HEK293T (cell line): ENCODE results near the gene CPSF7.

Source experiments
- CTCF ChIA-PET: fragments of 350-600 bp; formaldehyde crosslinking; extraction: SDS; loops from one replicate; lab custom pipeline; 2021; ENCODE audit warnings: antibody characterized with exemption, inconsistent platforms; lab: Yijun Ruan, JAX
- POLR2A ChIA-PET: fragments of 350-600 bp; formaldehyde crosslinking; extraction: SDS; loops from one replicate; lab custom pipeline; 2020; ENCODE audit warnings: antibody characterized with exemption, inconsistent platforms; lab: Yijun Ruan, JAX
- DNase-seq: peaks from one replicate; pipeline ENCODE4 v3.0.0; 2012; ENCODE audit warnings: mixed read lengths; ENCODE audit errors: extremely low spot score
- ARNT ChIP-seq: fragments of 450-650 bp; IDR thresholded peaks from 2 replicates; pipeline ENCODE4 v1.6.1; 2017; ENCODE audit warnings: mild to moderate bottlenecking
- BHLHE40 ChIP-seq: fragments of 450-650 bp; IDR thresholded peaks from 2 replicates; pipeline ENCODE4 v1.6.1; 2016; ENCODE audit warnings: mild to moderate bottlenecking, moderate library complexity, borderline replicate concordance
- CTBP1 ChIP-seq: fragments of 450-650 bp; IDR thresholded peaks from 2 replicates; pipeline ENCODE4 v1.6.1; 2016; ENCODE audit warnings: borderline replicate concordance
- ELF4 ChIP-seq: fragments of 450-650 bp; IDR thresholded peaks from 2 replicates; pipeline ENCODE4 v1.6.1; 2017; ENCODE audit warnings: antibody characterized with exemption
- FOXA1 ChIP-seq: fragments of 450-650 bp; IDR thresholded peaks from 2 replicates; pipeline ENCODE4 v1.6.1; 2016; ENCODE audit warnings: mild to moderate bottlenecking
- FOXK2 ChIP-seq: fragments of 450-650 bp; IDR thresholded peaks from 2 replicates; pipeline ENCODE4 v1.6.1; 2016; ENCODE audit warnings: mild to moderate bottlenecking
- FOXM1 ChIP-seq: fragments of 450-650 bp; IDR thresholded peaks from 2 replicates; pipeline ENCODE4 v1.6.1; 2017; ENCODE audit warnings: mild to moderate bottlenecking, borderline replicate concordance
- HDGF ChIP-seq: fragments of 450-650 bp; IDR thresholded peaks from 2 replicates; pipeline ENCODE4 v1.6.1; 2017; ENCODE audit warnings: antibody characterized with exemption, borderline replicate concordance
- L3MBTL2 ChIP-seq: fragments of 450-650 bp; conservative IDR thresholded peaks from 2 replicates; pipeline ENCODE4 v1.6.1; 2016; ENCODE audit warnings: mild to moderate bottlenecking
- LEF1 ChIP-seq: fragments of 450-650 bp; IDR thresholded peaks from 2 replicates; pipeline ENCODE4 v1.6.1; 2017; ENCODE audit warnings: mild to moderate bottlenecking, borderline replicate concordance
- NFRKB ChIP-seq: fragments of 450-650 bp; IDR thresholded peaks from 2 replicates; pipeline ENCODE4 v1.6.1; 2016; ENCODE audit warnings: mild to moderate bottlenecking, moderate library complexity
- SP1 ChIP-seq: fragments of 450-650 bp; IDR thresholded peaks from 2 replicates; pipeline ENCODE4 v1.6.1; 2017
- SUZ12 ChIP-seq: fragments of 450-650 bp; IDR thresholded peaks from 2 replicates; pipeline ENCODE4 v1.6.1; 2016; ENCODE audit warnings: mild to moderate bottlenecking
- TARDBP ChIP-seq: fragments of 450-650 bp; IDR thresholded peaks from 2 replicates; pipeline ENCODE4 v1.6.1; 2016
- ZNF384 ChIP-seq: fragments of 450-650 bp; IDR thresholded peaks from 2 replicates; pipeline ENCODE4 v1.6.1; 2016
- TF ChIP-seq, protein P1 (sequence below): fragments of 450-650 bp; IDR thresholded peaks from 2 replicates; pipeline ENCODE4 v1.6.1; 2016

The CPSF7 gene

GRCh38 chr11:61358566-61358965 lies 71.2 kb downstream of the CPSF7 start:
- ChIA-PET POLR2A (no interaction called here), CTCF (no interaction called here)
- no peak for DNase-seq
- TF ChIP-seq TARDBP: no peak
- no peak for TF ChIP-seq SP1
- no peak for TF ChIP-seq L3MBTL2
- TF ChIP-seq NFRKB: no peak
- no peak for TF ChIP-seq SUZ12
- TF ChIP-seq, protein P1, sequence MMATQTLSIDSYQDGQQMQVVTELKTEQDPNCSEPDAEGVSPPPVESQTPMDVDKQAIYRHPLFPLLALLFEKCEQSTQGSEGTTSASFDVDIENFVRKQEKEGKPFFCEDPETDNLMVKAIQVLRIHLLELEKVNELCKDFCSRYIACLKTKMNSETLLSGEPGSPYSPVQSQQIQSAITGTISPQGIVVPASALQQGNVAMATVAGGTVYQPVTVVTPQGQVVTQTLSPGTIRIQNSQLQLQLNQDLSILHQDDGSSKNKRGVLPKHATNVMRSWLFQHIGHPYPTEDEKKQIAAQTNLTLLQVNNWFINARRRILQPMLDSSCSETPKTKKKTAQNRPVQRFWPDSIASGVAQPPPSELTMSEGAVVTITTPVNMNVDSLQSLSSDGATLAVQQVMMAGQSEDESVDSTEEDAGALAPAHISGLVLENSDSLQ: no peak
- no peak for TF ChIP-seq ELF4
- TF ChIP-seq HDGF: no peak
- no peak for TF ChIP-seq CTBP1

- TF ChIP-seq L3MBTL2 (no peak), NFRKB (no peak), FOXA1 (no peak), SUZ12 (no peak), BHLHE40 (no peak), CTBP1 (no peak), SP1 (no peak), FOXM1 (no peak), TARDBP (no peak), HDGF (no peak), FOXK2 (no peak), ZNF384 (no peak), ELF4 (no peak)
- CTCF ChIA-PET: interaction anchor here (0.8 kb wide), 1 partner anchor 22 kb away, joined by 3 read pairs; no protein-coding TSS in a partner anchor
- DNase-seq: no peak
- POLR2A ChIA-PET: interaction anchor here (1.3 kb wide), 1 partner anchor 24 kb away, joined by 3 read pairs; no protein-coding TSS in a partner anchor
Observed at GRCh38 chr11:61357894-61358239, 71.9 kb downstream of the CPSF7 start.

- DNase-seq: no peak
- TF ChIP-seq FOXA1 (no peak), ZNF384 (no peak), SUZ12 (no peak), SP1 (no peak), LEF1 (no peak), L3MBTL2 (no peak), TARDBP (no peak), ARNT (no peak), FOXM1 (no peak), HDGF (no peak), BHLHE40 (no peak), NFRKB (no peak)
- ChIA-PET POLR2A (interaction anchor here (1.3 kb wide), 1 partner anchor 23 kb away, joined by 3 read pairs; no protein-coding TSS in a partner anchor), CTCF (interaction anchor here (0.8 kb wide), 1 partner anchor 21 kb away, joined by 3 read pairs; no protein-coding TSS in a partner anchor)
Observed at GRCh38 chr11:61357233-61357893, 72.4 kb downstream of the CPSF7 start.

GRCh38 chr11:61356706-61357105 lies 73.1 kb downstream of the CPSF7 start:
- TF ChIP-seq ARNT (no peak), SUZ12 (no peak)
- no peak for DNase-seq
- CTCF ChIA-PET: interaction anchor here (0.6 kb wide), 1 partner anchor 60 kb away, joined by 3 read pairs; no protein-coding TSS in a partner anchor
- POLR2A ChIA-PET: no interaction called here

GRCh38 chr11:61354208-61354607 lies 75.6 kb downstream of the CPSF7 start:
- ChIA-PET POLR2A (no interaction called here), CTCF (interaction anchor here (0.6 to 2.1 kb wide), 2 partner anchors 18 to 77 kb away, joined by 8 read pairs; no protein-coding TSS in a partner anchor)
- TF ChIP-seq TARDBP (no peak), LEF1 (no peak), NFRKB (no peak), BHLHE40 (no peak), FOXA1 (no peak), FOXM1 (no peak), SP1 (no peak), ARNT (no peak), SUZ12 (no peak), HDGF (no peak), FOXK2 (no peak), ZNF384 (no peak), L3MBTL2 (no peak), ELF4 (no peak), CTBP1 (no peak)
- TF ChIP-seq, protein P1: no peak
- DNase-seq: no peak

DNA sequence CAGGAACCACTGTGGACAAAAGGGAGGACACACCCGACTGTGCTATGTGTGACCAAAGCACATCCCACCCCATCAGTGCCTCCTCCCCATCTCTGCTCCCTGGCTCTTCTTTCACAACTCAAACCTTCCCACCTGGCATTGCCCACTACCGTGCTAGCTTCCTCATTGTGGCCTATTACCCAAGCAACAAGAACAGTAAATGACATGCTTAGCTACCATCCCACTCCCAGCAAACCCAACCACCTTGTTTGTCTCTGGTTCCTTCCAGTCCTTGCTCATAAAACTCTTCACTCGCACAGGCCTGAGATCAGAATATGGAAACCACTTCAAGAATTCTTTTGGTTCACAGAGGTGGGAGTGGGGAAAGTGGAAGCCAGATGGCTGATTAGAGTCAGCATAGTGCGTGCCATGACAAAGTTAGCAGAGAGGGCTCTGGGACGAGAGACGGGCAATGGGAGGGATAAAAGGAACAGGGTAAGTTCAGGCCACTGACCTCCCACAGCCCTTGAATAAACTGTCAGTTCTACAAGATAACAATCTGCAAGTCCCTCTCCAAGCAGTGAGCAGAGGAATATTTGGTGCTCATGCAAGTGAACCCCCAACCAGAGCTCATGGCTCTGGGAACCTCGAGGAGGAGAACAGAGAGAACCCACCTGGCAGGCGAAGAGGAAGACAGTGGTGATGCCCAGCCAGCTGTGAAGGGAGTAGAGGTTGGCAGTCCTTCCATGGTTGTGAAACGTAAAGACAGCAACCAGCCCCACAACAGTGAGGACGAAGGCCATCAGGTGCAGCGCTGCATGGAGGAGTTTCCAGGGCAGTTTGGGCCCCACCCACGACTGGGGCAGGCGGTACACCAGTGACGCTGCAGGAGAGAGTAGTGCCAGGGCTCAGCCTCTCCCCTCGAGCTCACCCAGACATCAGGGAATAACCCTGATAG lies 76.4 kb downstream of the CPSF7 start:
- no peak for DNase-seq
- CTCF ChIA-PET: interaction anchor here (2.1 kb wide), 1 partner anchor 17 kb away, joined by 8 read pairs; no protein-coding TSS in a partner anchor
- TF ChIP-seq ELF4: no peak
- no peak for TF ChIP-seq ZNF384
- no peak for TF ChIP-seq HDGF
- TF ChIP-seq NFRKB: no peak
- TF ChIP-seq FOXM1: no peak
- no peak for TF ChIP-seq ARNT
- TF ChIP-seq, protein P1: no peak
- TF ChIP-seq SP1: no peak
- TF ChIP-seq LEF1: no peak
- POLR2A ChIA-PET: interaction anchor here (1.0 kb wide), 1 partner anchor 10 kb away, joined by 3 read pairs; no protein-coding TSS in a partner anchor
